ENCODE data around the gene MSL1. TPM values are rescaled to one million over a fixed set of nuclear protein-coding genes. Genes with fewer than 3 reads are reported as not detected.

MSL1 gene
- total RNA-seq, 1 experiment from 2014 or later = 96.3 TPM

- in situ Hi-C loops (cut with HindIII; ENCODE audit: low pct_unique_long_range_greater_than_20kb, low sequenced_read_pairs) = no loop called here
- BruUV-seq (replicated peaks) = no TSS peak
- Histone ChIP-seq H3K4me1 (ENCODE audit: control insufficient read depth, insufficient read depth, low read length) (peaks cover 30% of the 10 kb centered on the region), H3K4me3 (ENCODE audit: low read depth in 2 of 2, low read length in 2 of 2) (no peak overlapping the region), H3K9me3 (ENCODE audit: control insufficient read depth, insufficient read depth, low read depth, low read length) (no peaks in the 10 kb centered on the region), H3K27ac (ENCODE audit: low read length) (no peak overlapping the region), H3K27me3 (ENCODE audit: control insufficient read depth, insufficient read depth, low read length) (no peaks in the 10 kb centered on the region), H3K36me3 (ENCODE audit: control insufficient read depth, insufficient read depth, low read length) (no peaks in the 10 kb centered on the region)
- ATAC-seq (no peak), DNase-seq (ENCODE audit: low read depth, low spot score) (no peak)
- POLR2A ChIA-PET = no interaction called here
- TF ChIP-seq TCF7L2 (IDR thresholded peaks at IDR 0.05; ENCODE audit: low read depth, low read length) (no peak), POLR2AphosphoS5 (IDR thresholded peaks at IDR 0.05; ENCODE audit: low read depth, low read length) (no peak), REST (IDR thresholded peaks at IDR 0.05; ENCODE audit: insufficient read depth in 1 of 2, low read depth in 2 of 2, low read length in 1 of 2) (no peak), SIN3A (IDR thresholded peaks at IDR 0.05; ENCODE audit: borderline replicate concordance, insufficient read depth, low read depth, low read length) (no peak)
- TF ChIP-seq, protein P1, sequence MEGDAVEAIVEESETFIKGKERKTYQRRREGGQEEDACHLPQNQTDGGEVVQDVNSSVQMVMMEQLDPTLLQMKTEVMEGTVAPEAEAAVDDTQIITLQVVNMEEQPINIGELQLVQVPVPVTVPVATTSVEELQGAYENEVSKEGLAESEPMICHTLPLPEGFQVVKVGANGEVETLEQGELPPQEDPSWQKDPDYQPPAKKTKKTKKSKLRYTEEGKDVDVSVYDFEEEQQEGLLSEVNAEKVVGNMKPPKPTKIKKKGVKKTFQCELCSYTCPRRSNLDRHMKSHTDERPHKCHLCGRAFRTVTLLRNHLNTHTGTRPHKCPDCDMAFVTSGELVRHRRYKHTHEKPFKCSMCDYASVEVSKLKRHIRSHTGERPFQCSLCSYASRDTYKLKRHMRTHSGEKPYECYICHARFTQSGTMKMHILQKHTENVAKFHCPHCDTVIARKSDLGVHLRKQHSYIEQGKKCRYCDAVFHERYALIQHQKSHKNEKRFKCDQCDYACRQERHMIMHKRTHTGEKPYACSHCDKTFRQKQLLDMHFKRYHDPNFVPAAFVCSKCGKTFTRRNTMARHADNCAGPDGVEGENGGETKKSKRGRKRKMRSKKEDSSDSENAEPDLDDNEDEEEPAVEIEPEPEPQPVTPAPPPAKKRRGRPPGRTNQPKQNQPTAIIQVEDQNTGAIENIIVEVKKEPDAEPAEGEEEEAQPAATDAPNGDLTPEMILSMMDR (IDR thresholded peaks at IDR 0.05) = no peak
- CTCF ChIA-PET = no interaction called here
- intact Hi-C loops (cut with micrococcal nuclease; ENCODE audit: unreplicated experiment) = no loop called here
Observed at GRCh38 chr17:40104594-40105486, 16.9 kb upstream of the MSL1 start.

GRCh38 chr17:40105861-40106759, 15.7 kb upstream of the MSL1 start:
- Histone ChIP-seq H3K27ac (ENCODE audit: low read length) (no peak overlapping the region), H3K27me3 (ENCODE audit: control insufficient read depth, insufficient read depth, low read length) (no peaks in the 10 kb centered on the region), H3K9me3 (ENCODE audit: control insufficient read depth, insufficient read depth, low read depth, low read length) (no peaks in the 10 kb centered on the region), H3K4me1 (ENCODE audit: control insufficient read depth, insufficient read depth, low read length) (peaks cover 32% of the 10 kb centered on the region), H3K4me3 (ENCODE audit: low read depth in 2 of 2, low read length in 2 of 2) (no peak overlapping the region), H3K36me3 (ENCODE audit: control insufficient read depth, insufficient read depth, low read length) (no peaks in the 10 kb centered on the region)
- BruUV-seq (replicated peaks) = no TSS peak
- no peak for ATAC-seq
- TF ChIP-seq SIN3A (IDR thresholded peaks at IDR 0.05; ENCODE audit: borderline replicate concordance, insufficient read depth, low read depth, low read length) (no peak), REST (IDR thresholded peaks at IDR 0.05; ENCODE audit: insufficient read depth in 1 of 2, low read depth in 2 of 2, low read length in 1 of 2) (no peak), POLR2AphosphoS5 (IDR thresholded peaks at IDR 0.05; ENCODE audit: low read depth, low read length) (no peak), TCF7L2 (IDR thresholded peaks at IDR 0.05; ENCODE audit: low read depth, low read length) (no peak)
- TF ChIP-seq, protein P1 (IDR thresholded peaks at IDR 0.05) = no peak
- in situ Hi-C loops (cut with HindIII; ENCODE audit: low pct_unique_long_range_greater_than_20kb, low sequenced_read_pairs) (no loop called here), intact Hi-C loops (cut with micrococcal nuclease; ENCODE audit: unreplicated experiment) (no loop called here)
- CTCF ChIA-PET = no interaction called here
- POLR2A ChIA-PET = no interaction called here
- no peak for DNase-seq (ENCODE audit: low read depth, low spot score)

All from Panc1 (cell line).